Stomach (tissue), 4 donors: Measurements from ENCODE around the gene LEKR1.

Source experiments
- CTCF ChIP-seq, 7 experiments: fragments of 450-650 bp in 4 of 7; fragments of 200-600 bp in 3 of 7; sonication (generic) in 3 of 7; IDR thresholded peaks; one replicate each; pipeline ENCODE4 v1.5.1; 2016 to 2019; ENCODE audit warnings: antibody characterized with exemption in 7 of 7, control low read depth in 2 of 7, mild to moderate bottlenecking in 1 of 7
- POLR2A ChIP-seq, 4 donors: fragments of 450-650 bp; IDR thresholded peaks; one replicate each; pipeline ENCODE4 v1.6.1; 2016; ENCODE audit warnings: antibody characterized with exemption in 4 of 4, control low read depth in 2 of 4, mild to moderate bottlenecking in 1 of 4, moderate library complexity in 1 of 4
- POLR2AphosphoS5 ChIP-seq, 3 donors: sonication (generic); formaldehyde crosslinking; IDR thresholded peaks; one replicate each; pipeline ENCODE4 v1.6.1; 2016; ENCODE audit warnings: antibody characterized with exemption in 3 of 3

GRCh38 chr3:156797368-156797767, 28.8 kb upstream of the LEKR1 start:
- TF ChIP-seq POLR2A (IDR thresholded peaks at IDR 0.05) (no peak), CTCF (IDR thresholded peaks at IDR 0.05) (no peak), POLR2AphosphoS5 (IDR thresholded peaks at IDR 0.05) (no peak)
